ENCODE data around the gene TSSK1B. TPM values are rescaled to one million over a fixed set of nuclear protein-coding genes. Genes with fewer than 3 reads are reported as not detected.
A peak's percentile ranks its signal among the peaks of the same experiment; 100 is the strongest.

Gene TSSK1B
- total and polyA plus RNA-seq, 2 experiments from 2014 or later: 0.15 to 0.27 TPM

- Histone ChIP-seq H3K27ac (no peak overlapping the region), H3K4me3 (no peak overlapping the region), H3K36me3 (no peaks in the 10 kb centered on the region), H3K9me3 (ENCODE audit: low read depth) (no peaks in the 10 kb centered on the region), H3K27me3 (no peaks in the 10 kb centered on the region), H3K4me1 (ENCODE audit: low read depth) (no peaks in the 10 kb centered on the region)
- no peak for DNase-seq (ENCODE audit: low read depth in 1 of 2, low spot score in 1 of 2)
- no peak for TF ChIP-seq CTCF (IDR thresholded peaks at IDR 0.05; ENCODE audit: low read depth, low read length)
Measured at GRCh38 chr5:113452941-113453340, 18.2 kb upstream of the TSSK1B start.

GRCh38 chr5:113451797-113452196 lies 17.0 kb upstream of the TSSK1B start:
- TF ChIP-seq CTCF (IDR thresholded peaks at IDR 0.05; ENCODE audit: low read depth, low read length): no peak

GRCh38 chr5:113450929-113451328 lies 16.1 kb upstream of the TSSK1B start:
- peaks cover 12% of the 10 kb centered on the region for H3K4me1 ChIP-seq (ENCODE audit: low read depth)
- DNase-seq (ENCODE audit: low read depth in 1 of 2, low spot score in 1 of 2): no peak
- no peaks in the 10 kb centered on the region for H3K9me3 ChIP-seq (ENCODE audit: low read depth)
- H3K4me3 ChIP-seq: no peak overlapping the region
- H3K36me3 ChIP-seq: no peaks in the 10 kb centered on the region
- no peaks in the 10 kb centered on the region for H3K27me3 ChIP-seq
- no peak for TF ChIP-seq CTCF (IDR thresholded peaks at IDR 0.05; ENCODE audit: low read depth, low read length)
- H3K27ac ChIP-seq: no peak overlapping the region

More at GRCh38 chr5:113451797-113452196, 17.0 kb upstream of the TSSK1B start:
- peak in 1 of 2 donors; percentile 64 for DNase-seq (ENCODE audit: low read depth in 1 of 2, low spot score in 1 of 2)
- no peak overlapping the region for H3K27ac ChIP-seq
- H3K4me3 ChIP-seq: no peak overlapping the region
- no peaks in the 10 kb centered on the region for H3K27me3 ChIP-seq
- H3K9me3 ChIP-seq (ENCODE audit: low read depth): no peaks in the 10 kb centered on the region
- no peaks in the 10 kb centered on the region for H3K36me3 ChIP-seq
- H3K4me1 ChIP-seq (ENCODE audit: low read depth): peaks cover 5% of the 10 kb centered on the region

- no peaks in the 10 kb centered on the region for H3K9me3 ChIP-seq (ENCODE audit: low read depth)
- TF ChIP-seq CTCF (IDR thresholded peaks at IDR 0.05; ENCODE audit: low read depth, low read length): no peak
- DNase-seq (ENCODE audit: low read depth in 1 of 2, low spot score in 1 of 2): no peak
- peaks cover 13% of the 10 kb centered on the region for H3K4me1 ChIP-seq (ENCODE audit: low read depth)
- H3K27me3 ChIP-seq: no peaks in the 10 kb centered on the region
- H3K4me3 ChIP-seq: no peak overlapping the region
- no peaks in the 10 kb centered on the region for H3K36me3 ChIP-seq
- H3K27ac ChIP-seq: no peak overlapping the region
Measured at GRCh38 chr5:113450462-113450861, 15.7 kb upstream of the TSSK1B start.

GRCh38 chr5:113448252-113448651 lies 13.5 kb upstream of the TSSK1B start:
- TF ChIP-seq CTCF (IDR thresholded peaks at IDR 0.05; ENCODE audit: low read depth, low read length): no peak
- Histone ChIP-seq H3K4me3 (no peak overlapping the region), H3K4me1 (ENCODE audit: low read depth) (peaks cover 13% of the 10 kb centered on the region), H3K27me3 (no peaks in the 10 kb centered on the region), H3K27ac (no peak overlapping the region), H3K9me3 (ENCODE audit: low read depth) (no peaks in the 10 kb centered on the region), H3K36me3 (no peaks in the 10 kb centered on the region)
- no peak for DNase-seq (ENCODE audit: low read depth in 1 of 2, low spot score in 1 of 2)
